Epithelial cell of esophagus (primary cell): ENCODE results near the gene STK16.

ENCODE experiments used
- DNase-seq: peaks from one replicate; pipeline ENCODE4 v3.0.0; 2010; ENCODE audit warnings: low read depth
- H3K4me3 ChIP-seq: 2 replicates; pipeline ENCODE4 v1.5.1; 2011; ENCODE audit warnings: mild to moderate bottlenecking, low read length, control low read depth
- CTCF ChIP-seq: IDR thresholded peaks from 2 replicates; pipeline ENCODE4 v1.5.1; 2011; ENCODE audit warnings: low read depth, mild to moderate bottlenecking, low read length, control low read depth, inconsistent platforms; ENCODE audit not compliant: insufficient read depth; ENCODE audit errors: missing control alignments

STK16 gene

GRCh38 chr2:219221957-219222518 lies 23.2 kb upstream of the STK16 start:
- no peak overlapping the region for H3K4me3 ChIP-seq
- no peak for TF ChIP-seq CTCF
- no peak for DNase-seq

GRCh38 chr2:219223831-219224610 lies 21.3 kb upstream of the STK16 start:
- H3K4me3 ChIP-seq: no peak overlapping the region
- no peak for DNase-seq
- no peak for TF ChIP-seq CTCF

GRCh38 chr2:219225350-219225749 lies 19.9 kb upstream of the STK16 start:
- DNase-seq: no peak
- no peak overlapping the region for H3K4me3 ChIP-seq
- no peak for TF ChIP-seq CTCF

GRCh38 chr2:219228041-219228910 lies 17.0 kb upstream of the STK16 start:
- DNase-seq: peak; percentile 15
- TF ChIP-seq CTCF: no peak
- peak overlapping the region; percentile 98 for H3K4me3 ChIP-seq

GRCh38 chr2:219228911-219229304 lies 16.4 kb upstream of the STK16 start:
- peak overlapping the region; percentile 98 for H3K4me3 ChIP-seq
- TF ChIP-seq CTCF: no peak
- no peak for DNase-seq

GRCh38 chr2:219229305-219230058 lies 15.8 kb upstream of the STK16 start, which contains the start of the genes ANKZF1 and ATG9A:
TSS of gene ANKZF1 (plus strand) at chr2:219229806. CDS start at chr2:219230258, 452 bp downstream.
TSS of gene ATG9A (minus strand) at chr2:219229636. CDS start at chr2:219228024, 1,612 bp downstream.
- peak within 1 kb of the TSS; percentile 98 for H3K4me3 ChIP-seq
- DNase-seq: peak; percentile 100
- no peak for TF ChIP-seq CTCF
